Esophagus muscularis mucosa (tissue), 4 donors: ENCODE measurements around the gene LRRK1.

ENCODE experiments used
- EP300 ChIP-seq: sonication (generic); formaldehyde crosslinking; IDR thresholded peaks from one replicate; pipeline ENCODE4 v1.6.1; 2017; ENCODE audit warnings: antibody characterized with exemption
- POLR2A ChIP-seq: fragments of 450-650 bp; IDR thresholded peaks from one replicate; pipeline ENCODE4 v1.6.1; 2017; ENCODE audit warnings: antibody characterized with exemption, moderate library complexity, mild to moderate bottlenecking, low read depth
- TF ChIP-seq, protein P1 (sequence below), 3 experiments: fragments of 200-600 bp in 2 of 3; fragments of 450-650 bp in 1 of 3; sonication (generic) in 2 of 3; IDR thresholded peaks; one replicate each; pipeline ENCODE4 v1.5.1; 2017 to 2019; ENCODE audit warnings: antibody characterized with exemption in 3 of 3, mild to moderate bottlenecking in 2 of 3, moderate library complexity in 1 of 3

GRCh38 chr15:100958326-100959065 lies 39.3 kb downstream of the LRRK1 start:
- TF ChIP-seq, protein P1, sequence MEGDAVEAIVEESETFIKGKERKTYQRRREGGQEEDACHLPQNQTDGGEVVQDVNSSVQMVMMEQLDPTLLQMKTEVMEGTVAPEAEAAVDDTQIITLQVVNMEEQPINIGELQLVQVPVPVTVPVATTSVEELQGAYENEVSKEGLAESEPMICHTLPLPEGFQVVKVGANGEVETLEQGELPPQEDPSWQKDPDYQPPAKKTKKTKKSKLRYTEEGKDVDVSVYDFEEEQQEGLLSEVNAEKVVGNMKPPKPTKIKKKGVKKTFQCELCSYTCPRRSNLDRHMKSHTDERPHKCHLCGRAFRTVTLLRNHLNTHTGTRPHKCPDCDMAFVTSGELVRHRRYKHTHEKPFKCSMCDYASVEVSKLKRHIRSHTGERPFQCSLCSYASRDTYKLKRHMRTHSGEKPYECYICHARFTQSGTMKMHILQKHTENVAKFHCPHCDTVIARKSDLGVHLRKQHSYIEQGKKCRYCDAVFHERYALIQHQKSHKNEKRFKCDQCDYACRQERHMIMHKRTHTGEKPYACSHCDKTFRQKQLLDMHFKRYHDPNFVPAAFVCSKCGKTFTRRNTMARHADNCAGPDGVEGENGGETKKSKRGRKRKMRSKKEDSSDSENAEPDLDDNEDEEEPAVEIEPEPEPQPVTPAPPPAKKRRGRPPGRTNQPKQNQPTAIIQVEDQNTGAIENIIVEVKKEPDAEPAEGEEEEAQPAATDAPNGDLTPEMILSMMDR (IDR thresholded peaks at IDR 0.05) = no peak
- TF ChIP-seq EP300 (no peak), POLR2A (no peak)
